Measurements from ENCODE around the gene PICK1.
"Not testable (repeated sequence)": the region's sequence is repeated elsewhere in the genome, so short reads cannot be mapped to it uniquely, and the experiment has no call there.

The PICK1 gene

DNA sequence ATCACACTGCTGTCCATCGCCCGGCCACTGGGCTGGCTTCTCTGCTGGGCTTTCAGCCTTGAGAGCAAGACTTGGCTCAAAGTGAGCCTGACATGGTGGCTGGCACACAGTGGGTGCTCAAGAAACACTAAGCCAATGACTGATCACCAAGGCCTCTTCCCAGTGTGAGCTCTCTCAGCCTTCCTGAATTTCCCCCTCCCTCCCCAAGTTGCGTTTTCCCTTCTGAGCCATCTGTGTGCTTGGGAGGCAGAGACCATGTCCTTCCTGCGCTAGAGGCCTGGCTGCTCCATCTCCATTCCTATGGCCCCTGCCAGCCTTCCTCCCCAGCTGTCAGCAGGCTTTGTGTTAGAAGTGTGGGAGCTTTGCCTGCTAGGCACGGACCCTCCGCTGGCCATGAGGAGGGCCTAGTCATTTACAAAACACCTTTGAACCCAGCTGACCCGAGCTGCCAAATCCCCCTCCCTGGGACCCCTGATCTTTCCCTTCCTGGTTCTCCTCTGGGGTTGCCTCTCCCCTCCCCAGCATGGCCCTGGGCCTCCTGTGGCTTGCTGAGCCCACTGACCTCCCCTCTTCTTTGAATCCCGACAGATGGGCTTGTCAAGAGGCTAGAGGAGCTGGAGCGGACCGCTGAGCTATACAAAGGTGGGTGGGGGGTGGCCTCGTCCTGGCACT is 13.2 kb downstream of the PICK1 start:
- DNase-seq = no peak
- intact Hi-C loops (cut with DNase I) = loop anchor here (10.0 kb wide), 1 partner anchor 504 kb away; the partner anchor contains the start of gene DMC1

DNA sequence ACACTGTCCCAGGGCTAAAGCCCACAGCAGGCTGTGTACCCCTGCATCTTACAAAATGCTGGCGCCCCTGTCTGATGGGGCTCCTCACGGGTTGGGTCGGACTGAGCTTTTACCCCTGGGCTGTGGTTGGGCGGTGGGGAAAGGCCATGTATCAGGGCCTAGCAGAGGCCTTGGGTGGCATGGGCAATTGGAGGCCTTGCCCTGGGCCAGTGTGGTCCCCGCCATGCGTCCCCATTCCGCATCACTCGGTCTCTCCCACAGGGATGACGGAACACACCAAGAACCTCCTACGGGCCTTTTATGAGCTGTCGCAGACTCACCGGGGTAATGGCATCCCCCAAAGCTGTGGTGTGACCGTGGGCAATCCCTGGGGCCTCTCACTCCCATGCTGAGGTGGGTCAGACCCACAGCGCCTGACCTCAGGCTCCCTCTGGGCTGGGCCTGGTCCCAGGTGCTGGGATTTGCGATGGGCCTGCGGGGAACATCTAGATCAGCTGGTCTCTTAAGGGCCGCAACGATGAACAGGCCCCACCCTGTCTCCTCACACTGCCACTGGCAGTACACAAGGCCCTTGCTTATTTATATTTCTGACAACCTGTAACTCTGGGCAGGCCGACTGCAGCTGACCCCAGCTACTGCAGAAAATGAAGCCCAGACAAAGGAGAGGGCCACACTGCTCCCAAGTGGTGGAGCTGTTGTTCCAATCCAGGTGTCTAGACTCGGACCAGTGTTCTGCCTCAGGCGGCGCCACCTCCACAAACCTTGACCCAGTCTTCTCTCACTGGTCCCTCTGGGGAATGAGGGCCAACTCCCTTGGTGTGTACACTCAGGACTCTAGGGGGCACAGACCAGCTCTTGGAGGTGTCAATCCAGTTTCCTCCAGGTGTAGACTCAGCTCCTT is 14.5 kb downstream of the PICK1 start:
- DNase-seq = no peak
- intact Hi-C loops (cut with DNase I) = loop anchor here (10.0 kb wide), 1 partner anchor 503 kb away; the partner anchor contains the start of gene DMC1

DNA sequence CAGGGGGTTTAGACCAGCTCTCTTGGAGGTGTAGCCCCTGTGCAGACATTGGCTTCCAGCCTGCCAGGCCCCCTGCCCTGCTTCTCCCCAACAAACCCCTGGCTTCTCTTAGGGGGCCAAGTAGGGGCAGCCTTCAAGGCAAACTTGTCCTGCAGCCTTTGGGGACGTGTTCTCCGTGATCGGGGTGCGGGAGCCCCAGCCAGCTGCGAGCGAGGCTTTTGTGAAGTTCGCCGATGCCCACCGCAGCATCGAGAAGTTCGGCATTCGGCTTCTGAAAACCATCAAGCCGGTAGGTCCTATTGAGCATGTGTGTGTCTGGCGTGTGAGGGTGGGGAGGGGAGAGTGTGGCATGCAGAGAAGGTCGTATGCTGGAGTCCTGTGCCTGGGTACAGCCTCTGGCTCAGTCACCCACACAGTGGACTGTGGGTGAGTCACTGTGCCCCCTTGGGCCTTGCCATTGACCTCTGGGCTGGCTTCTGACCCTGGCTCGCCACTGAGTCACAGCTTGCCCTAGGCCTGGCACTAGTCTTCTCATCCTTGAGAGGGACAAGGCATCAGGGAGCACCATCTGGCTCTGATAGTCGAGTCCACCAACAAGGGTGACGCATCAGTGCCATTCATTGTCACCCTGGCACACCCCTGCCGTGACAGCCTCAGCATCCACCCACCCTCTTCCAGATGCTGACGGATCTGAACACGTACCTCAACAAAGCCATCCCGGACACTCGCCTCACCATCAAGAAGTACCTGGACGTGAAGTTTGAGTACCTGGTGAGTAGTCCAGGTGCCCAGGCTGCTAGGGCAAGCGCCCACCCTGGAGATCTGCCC is 15.3 kb downstream of the PICK1 start:
- DNase-seq = peak in 1 of 42 donors; percentile 27
- intact Hi-C loops (cut with DNase I) = loop anchor here (10.0 kb wide), 1 partner anchor 502 kb away; the partner anchor contains the start of gene DMC1

DNA sequence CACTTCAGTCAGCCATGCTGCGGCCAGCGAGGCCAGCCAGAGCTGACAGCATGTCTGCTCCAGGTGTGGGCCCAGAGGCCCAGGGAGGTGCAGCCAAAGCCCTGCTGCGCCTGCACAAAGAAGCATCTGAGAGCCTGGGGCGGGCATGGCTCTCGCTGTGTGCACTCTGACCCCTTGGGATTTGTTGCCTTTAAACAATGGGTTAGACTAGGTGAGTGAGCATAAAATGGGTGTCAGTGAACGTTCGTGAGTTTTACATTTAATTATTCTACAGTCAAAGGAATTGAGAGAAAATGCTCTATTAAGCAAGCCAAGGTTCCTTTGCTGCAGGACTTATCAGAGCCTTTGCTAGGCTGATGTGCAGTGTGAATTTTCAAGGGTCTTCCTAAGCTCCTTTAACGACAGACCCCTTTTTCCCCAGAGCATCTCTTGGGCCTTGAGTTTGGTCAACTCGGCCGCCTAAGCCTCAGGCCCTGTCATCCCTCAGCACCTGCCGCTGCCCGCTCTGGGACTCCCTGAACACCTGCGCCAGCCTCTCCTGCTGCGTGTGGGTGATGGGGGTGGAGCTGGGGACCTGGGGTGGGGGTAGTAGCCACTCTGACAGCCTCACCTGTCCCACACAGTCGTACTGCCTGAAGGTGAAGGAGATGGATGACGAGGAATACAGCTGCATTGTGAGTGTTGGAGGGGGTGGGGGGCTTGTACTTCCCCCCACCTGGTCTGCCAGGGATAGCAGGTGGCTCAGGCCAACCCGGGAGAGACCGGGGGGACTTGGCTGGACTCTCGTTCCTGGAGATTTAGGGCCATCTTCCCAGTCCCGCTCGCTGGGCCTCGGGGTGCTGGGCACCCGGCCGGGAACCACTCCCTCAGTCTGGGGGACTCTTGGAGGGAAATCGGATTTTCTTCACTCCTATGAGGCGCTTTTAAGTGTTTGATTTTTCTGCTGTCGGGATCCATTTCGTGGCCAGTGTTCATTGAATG is 16.2 kb downstream of the PICK1 start:
- DNase-seq = peak in 1 of 42 donors; percentile 23
- intact Hi-C loops (cut with DNase I) = loop anchor here (10.0 kb wide), 1 partner anchor 501 kb away; the partner anchor contains the start of gene DMC1

DNA sequence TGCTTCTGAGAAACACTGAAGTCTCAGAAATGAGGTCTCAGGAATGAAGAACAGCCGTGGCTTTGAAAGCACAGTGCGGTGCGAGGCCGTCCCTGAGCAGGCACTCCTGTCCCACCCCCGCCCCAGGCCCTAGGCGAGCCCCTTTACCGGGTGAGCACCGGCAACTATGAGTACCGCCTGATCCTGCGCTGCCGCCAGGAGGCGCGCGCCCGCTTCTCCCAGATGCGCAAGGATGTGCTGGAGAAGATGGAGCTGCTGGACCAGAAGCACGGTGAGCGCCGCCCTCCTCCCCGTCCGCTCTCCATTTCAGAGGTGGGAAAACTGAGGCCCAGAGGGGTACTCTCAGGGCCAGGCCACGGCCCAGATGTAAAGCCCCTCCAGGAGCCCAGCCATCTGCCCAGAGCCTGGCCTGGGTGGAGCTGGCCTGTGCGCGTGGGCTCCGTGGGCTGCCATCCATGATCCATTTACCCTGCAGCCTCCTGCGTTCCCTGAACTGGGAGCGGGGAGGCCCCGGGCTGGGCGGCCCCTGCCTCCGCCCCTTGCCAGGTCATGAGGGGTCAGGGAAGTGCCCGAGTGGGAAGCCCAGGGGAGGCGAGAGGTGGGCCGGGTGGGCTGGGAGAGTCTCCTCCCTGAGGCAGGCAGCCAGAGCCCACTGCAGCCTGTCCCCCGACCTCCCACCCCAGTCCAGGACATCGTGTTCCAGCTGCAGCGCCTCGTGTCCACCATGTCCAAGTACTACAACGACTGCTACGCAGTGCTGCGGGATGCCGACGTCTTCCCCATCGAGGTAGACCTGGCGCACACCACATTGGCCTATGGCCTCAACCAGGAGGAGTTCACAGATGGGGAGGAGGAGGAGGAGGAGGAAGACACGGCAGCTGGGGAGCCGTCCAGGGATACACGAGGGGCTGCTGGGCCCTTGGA is 17.2 kb downstream of the PICK1 start:
- intact Hi-C loops (cut with DNase I) = loop anchor here (10.0 kb wide), 1 partner anchor 500 kb away; the partner anchor contains the start of gene DMC1
- peak in 2 of 42 donors; percentile 53 to 70 for DNase-seq

DNA sequence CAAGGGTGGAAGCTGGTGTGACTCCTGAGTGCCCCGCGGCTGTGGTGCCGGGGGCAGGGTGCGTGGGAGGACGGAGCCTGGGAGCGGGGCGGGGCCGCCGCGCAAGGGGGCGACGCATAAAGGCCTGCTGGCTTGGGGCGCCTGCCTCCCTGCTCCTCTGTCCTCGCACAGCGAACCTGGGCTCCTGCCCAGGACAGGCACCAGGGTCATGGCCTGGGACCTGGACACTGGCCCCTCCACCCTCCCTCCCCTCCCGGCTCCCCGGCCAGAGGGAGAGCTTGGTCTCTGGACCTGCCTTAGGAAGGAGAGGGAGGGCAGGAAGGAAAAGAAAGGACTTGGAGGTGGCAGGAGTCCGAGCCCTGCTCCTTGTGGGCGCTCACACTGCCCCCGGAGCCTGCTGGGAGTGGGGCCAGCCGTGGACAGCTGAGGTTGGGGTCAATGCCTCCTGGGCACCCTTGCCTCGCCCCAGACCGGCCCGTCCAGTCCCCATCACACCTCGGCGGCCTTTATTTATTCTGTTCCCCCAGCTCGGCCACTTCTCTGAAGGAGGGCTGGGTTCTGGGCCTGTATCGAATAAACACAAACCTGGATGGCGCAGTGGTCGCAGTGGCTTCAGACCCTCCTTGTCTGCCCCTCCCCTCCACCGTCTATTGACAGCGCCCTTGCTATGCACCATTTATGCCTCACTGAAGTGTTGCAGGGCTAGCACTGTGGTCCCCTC is 18.1 kb downstream of the PICK1 start:
- DNase-seq = no peak

DNA sequence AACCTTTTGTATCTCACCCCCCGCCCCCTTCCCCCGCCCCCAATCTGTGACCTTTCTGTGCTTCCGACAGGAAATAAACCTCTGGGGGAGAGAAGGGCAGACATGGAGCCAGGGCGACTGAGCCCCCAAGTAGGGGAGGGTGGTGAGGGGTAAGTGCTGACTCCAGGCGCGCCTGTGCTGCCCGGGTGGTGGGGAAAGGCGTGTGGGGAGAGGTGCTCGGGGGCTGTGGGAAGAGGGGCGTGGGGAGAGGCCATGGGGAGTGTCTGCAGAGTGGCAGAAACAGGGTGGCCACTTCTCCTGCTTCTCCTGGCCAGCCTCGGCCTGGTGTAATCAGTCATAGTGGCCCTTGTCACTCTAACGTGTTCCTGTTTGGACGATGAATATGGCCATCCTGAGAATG is 18.8 kb downstream of the PICK1 start:
- intact Hi-C loops (cut with DNase I) = loop anchor here (10.0 kb wide), 1 partner anchor 499 kb away; the partner anchor contains the start of gene DMC1
- DNase-seq = no peak

More for the DNA sequence above, 18.1 kb downstream of the PICK1 start:
- intact Hi-C loops (cut with DNase I) = loop anchor here (10.0 kb wide), 1 partner anchor 500 kb away; the partner anchor contains the start of gene DMC1

DNA sequence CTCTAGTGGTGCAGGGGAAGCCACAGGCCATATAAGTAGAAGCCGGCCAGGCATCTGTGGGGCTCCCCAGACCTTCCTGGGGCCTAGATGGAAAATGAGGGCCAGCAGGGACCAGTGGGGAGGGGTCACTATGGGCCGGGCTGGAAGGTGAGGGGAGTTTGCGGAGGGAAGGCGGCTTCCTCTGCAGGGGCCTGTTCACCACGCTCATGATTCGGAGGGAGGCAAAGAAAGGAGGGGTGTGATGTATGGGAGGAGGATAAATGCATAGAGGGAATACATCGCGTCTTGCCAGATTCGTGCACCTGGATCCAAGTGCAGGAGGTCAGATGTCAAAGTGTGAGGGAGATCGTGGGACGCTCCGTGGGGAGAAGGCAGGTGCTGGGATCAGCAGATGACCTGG is 19.9 kb downstream of the PICK1 start:
- intact Hi-C loops (cut with DNase I) = loop anchor here (10.0 kb wide), 1 partner anchor 498 kb away; the partner anchor contains the start of gene DMC1

DNA sequence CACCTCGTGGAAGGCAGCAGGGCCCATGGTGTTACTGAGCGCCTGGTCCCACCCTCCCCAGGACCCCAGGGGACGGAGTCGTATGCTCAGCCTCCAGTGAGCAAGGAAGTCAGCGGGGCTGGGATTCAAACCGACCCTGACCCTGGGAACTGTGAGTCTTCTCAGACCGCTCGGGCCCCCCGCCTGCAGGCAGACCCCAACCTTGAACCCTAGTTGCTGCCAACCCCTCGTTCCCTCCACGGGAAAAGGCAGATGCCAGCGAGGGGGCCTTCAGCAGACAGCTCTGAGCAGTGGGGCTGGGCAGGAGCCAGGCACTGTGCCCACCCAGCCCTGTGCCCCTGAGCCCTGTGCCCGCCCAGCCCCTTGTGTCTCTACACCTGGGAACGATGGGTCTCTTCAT is 20.4 kb downstream of the PICK1 start:
- intact Hi-C loops (cut with DNase I) = loop anchor here (10.0 kb wide), 1 partner anchor 497 kb away; the partner anchor contains the start of gene DMC1

More for the DNA sequence above, 19.9 kb downstream of the PICK1 start:
- no peak for DNase-seq

DNA sequence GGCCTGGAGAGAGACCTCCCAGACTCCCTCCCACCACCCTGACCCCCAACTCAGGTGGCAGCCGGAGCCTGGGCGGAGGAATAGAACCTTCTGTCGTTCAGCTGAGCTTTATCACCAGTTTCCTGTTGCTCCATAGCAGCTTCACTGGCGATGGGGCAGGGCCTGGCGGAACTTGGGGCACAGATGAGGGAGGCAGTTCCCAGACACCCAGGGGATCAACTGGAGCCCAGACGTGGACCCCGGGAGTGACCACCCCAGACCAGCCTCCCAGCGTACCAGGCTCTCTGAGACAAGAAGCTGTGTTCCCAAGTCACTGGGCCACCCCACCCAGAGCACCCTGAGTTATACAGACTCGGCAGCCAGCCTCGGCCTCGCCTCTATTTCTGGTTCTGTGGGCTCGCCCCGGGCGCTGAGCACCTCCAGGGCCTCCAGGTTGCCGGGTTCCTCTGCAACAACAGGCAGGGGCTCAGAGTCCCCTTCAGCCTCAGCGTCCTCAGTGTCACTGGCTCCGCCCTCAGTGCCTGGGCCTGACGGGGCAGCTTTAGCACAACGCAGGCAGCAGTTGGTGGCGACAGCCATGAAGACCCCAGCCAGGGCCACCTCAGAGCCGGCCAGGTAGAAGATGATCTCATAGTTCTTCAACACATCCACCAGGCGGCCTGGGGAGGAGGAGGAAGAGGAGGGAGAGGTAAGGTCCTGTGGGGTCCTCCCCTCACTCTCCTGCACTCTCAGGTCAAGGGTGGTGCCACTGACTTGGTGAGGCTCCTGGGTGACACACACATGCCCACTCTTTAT is 21.0 kb downstream of the PICK1 start:
- peak in 1 of 42 donors; percentile 30 for DNase-seq
- intact Hi-C loops (cut with DNase I) = loop anchor here (10.0 kb wide), 1 partner anchor 497 kb away; the partner anchor contains the start of gene DMC1

More for the DNA sequence above, 20.4 kb downstream of the PICK1 start:
- DNase-seq = no peak

DNA sequence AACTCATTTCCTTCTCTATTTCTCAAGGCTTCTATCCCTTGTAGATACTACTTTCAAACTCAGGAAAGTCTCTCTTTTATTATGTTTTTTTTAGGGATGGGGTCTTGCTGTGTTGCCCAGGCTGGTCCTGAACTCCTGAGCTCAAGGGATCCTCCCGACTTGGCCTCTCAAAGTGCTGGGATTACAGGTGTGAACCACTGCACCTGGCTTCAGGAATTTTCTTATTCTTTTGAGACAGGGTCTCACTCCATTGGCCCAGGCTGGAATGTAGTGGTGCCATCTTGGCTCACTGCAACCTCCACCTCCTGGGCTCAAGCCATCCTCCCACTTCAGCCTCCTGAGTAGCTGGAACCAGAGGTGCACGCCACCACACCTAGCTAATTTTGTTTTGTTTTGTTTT is 22.0 kb downstream of the PICK1 start:
- DNase-seq = not testable (repeated sequence)
- intact Hi-C loops (cut with DNase I) = loop anchor here (10.0 kb wide), 1 partner anchor 496 kb away; the partner anchor contains the start of gene DMC1

DNA sequence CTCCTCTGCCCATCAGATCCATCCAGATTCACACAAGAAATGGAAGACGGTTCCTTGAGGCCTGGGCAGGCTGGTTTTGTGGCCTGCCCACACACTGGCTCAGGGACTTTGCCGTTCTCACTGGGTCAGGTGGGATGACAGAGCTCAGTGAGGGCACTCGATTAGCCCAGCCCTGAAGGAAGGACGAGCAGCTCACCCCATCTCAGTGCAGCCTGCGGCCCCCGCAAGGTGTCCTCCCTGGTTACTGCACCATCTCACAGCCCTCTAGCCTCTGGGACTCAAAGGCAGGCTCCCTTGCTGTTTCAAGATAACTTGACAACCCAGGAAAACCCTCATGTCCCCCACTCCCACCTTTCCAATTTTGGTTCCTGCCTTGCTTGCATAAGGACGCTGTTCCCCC is 22.6 kb downstream of the PICK1 start:
- intact Hi-C loops (cut with DNase I) = loop anchor here (10.0 kb wide), 1 partner anchor 495 kb away; the partner anchor contains the start of gene DMC1
- DNase-seq = peak in 1 of 42 donors; percentile 23

DNA sequence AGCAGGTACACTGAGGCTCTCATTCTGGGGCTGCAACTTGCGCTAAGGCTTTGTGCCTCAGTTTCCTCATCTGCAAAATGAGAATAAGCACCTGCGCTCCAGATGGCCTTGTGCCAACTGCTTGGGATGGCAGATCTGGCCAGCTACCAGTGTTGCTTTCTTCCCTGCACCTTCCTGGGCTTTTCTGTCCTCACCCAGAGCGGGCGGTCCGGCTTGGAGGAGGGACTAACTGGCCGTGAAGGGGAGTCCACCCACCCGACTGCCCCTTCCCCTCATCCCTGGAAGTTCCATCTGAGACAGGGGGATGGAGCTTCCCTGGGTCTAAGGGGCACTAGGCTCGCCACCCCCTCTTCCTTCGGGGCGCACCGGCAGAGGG is 23.3 kb downstream of the PICK1 start:
- intact Hi-C loops (cut with DNase I) = no loop called here
- no peak for DNase-seq

DNA sequence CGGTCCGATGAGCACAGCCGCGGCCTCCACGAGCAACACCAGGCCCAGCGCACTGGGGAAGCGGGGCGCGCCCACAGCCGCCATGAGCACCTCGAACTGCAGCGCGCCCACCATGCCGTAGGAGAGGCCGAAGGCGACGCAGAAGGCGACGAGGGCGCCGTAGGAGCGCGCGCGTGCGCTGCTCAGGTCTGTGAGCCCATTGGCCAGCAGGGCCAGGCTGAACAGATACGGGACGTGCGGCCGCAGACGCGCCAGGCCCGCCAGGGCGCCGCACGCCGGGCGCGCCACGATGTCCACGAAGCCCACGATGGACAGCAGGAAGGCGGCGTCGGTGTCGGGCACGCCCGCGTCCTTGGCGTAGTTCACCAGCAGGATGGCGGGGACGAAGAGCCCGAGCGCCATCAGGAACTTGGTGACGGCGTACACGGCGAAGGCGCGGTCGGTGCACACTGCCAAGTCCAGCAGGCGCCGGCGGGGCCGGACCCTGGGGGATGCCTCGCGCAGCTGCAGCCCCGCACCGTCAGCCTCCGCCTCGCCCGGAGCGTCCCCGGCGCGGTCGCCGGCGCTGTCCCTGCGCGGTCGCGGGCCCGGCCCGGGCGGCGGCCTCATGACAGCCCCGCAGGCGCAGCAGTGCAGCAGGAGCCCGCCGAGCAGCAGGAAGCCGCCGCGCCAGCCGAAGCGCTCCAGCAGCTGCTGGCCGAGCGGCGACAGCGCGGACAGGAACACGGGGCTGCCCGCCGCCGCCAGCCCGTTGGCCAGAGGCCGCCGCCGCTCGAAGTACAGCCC is 23.8 kb downstream of the PICK1 start:
- peak in 41 of 42 donors; percentile 53 to 89 (median 72) for DNase-seq
- intact Hi-C loops (cut with DNase I) = no loop called here

Measured in head of caudate nucleus (tissue), 42 donors.